HEK293T (cell line): Measurements from ENCODE around the gene BCL2L2.
A peak's percentile ranks its signal among the peaks of the same experiment; 100 is the strongest.

Experiments used
- CTCF ChIA-PET: fragments of 350-600 bp; formaldehyde crosslinking; extraction: SDS; loops from one replicate; lab custom pipeline; 2021; ENCODE audit warnings: antibody characterized with exemption, inconsistent platforms; lab: Yijun Ruan, JAX
- POLR2A ChIA-PET: fragments of 350-600 bp; formaldehyde crosslinking; extraction: SDS; loops from one replicate; lab custom pipeline; 2020; ENCODE audit warnings: antibody characterized with exemption, inconsistent platforms; lab: Yijun Ruan, JAX
- DNase-seq: peaks from one replicate; pipeline ENCODE4 v3.0.0; 2012; ENCODE audit warnings: mixed read lengths; ENCODE audit errors: extremely low spot score
- ARNT ChIP-seq: fragments of 450-650 bp; IDR thresholded peaks from 2 replicates; pipeline ENCODE4 v1.6.1; 2017; ENCODE audit warnings: mild to moderate bottlenecking
- BHLHE40 ChIP-seq: fragments of 450-650 bp; IDR thresholded peaks from 2 replicates; pipeline ENCODE4 v1.6.1; 2016; ENCODE audit warnings: mild to moderate bottlenecking, moderate library complexity, borderline replicate concordance
- CTBP1 ChIP-seq: fragments of 450-650 bp; IDR thresholded peaks from 2 replicates; pipeline ENCODE4 v1.6.1; 2016; ENCODE audit warnings: borderline replicate concordance
- ELF4 ChIP-seq: fragments of 450-650 bp; IDR thresholded peaks from 2 replicates; pipeline ENCODE4 v1.6.1; 2017; ENCODE audit warnings: antibody characterized with exemption
- FOXA1 ChIP-seq: fragments of 450-650 bp; IDR thresholded peaks from 2 replicates; pipeline ENCODE4 v1.6.1; 2016; ENCODE audit warnings: mild to moderate bottlenecking
- FOXK2 ChIP-seq: fragments of 450-650 bp; IDR thresholded peaks from 2 replicates; pipeline ENCODE4 v1.6.1; 2016; ENCODE audit warnings: mild to moderate bottlenecking
- FOXM1 ChIP-seq: fragments of 450-650 bp; IDR thresholded peaks from 2 replicates; pipeline ENCODE4 v1.6.1; 2017; ENCODE audit warnings: mild to moderate bottlenecking, borderline replicate concordance
- HDGF ChIP-seq: fragments of 450-650 bp; IDR thresholded peaks from 2 replicates; pipeline ENCODE4 v1.6.1; 2017; ENCODE audit warnings: antibody characterized with exemption, borderline replicate concordance
- L3MBTL2 ChIP-seq: fragments of 450-650 bp; conservative IDR thresholded peaks from 2 replicates; pipeline ENCODE4 v1.6.1; 2016; ENCODE audit warnings: mild to moderate bottlenecking
- LEF1 ChIP-seq: fragments of 450-650 bp; IDR thresholded peaks from 2 replicates; pipeline ENCODE4 v1.6.1; 2017; ENCODE audit warnings: mild to moderate bottlenecking, borderline replicate concordance
- NFRKB ChIP-seq: fragments of 450-650 bp; IDR thresholded peaks from 2 replicates; pipeline ENCODE4 v1.6.1; 2016; ENCODE audit warnings: mild to moderate bottlenecking, moderate library complexity
- SP1 ChIP-seq: fragments of 450-650 bp; IDR thresholded peaks from 2 replicates; pipeline ENCODE4 v1.6.1; 2017
- SUZ12 ChIP-seq: fragments of 450-650 bp; IDR thresholded peaks from 2 replicates; pipeline ENCODE4 v1.6.1; 2016; ENCODE audit warnings: mild to moderate bottlenecking
- TARDBP ChIP-seq: fragments of 450-650 bp; IDR thresholded peaks from 2 replicates; pipeline ENCODE4 v1.6.1; 2016
- ZNF384 ChIP-seq: fragments of 450-650 bp; IDR thresholded peaks from 2 replicates; pipeline ENCODE4 v1.6.1; 2016
- TF ChIP-seq, protein P1 (sequence below): fragments of 450-650 bp; IDR thresholded peaks from 2 replicates; pipeline ENCODE4 v1.6.1; 2016

BCL2L2 gene

DNA sequence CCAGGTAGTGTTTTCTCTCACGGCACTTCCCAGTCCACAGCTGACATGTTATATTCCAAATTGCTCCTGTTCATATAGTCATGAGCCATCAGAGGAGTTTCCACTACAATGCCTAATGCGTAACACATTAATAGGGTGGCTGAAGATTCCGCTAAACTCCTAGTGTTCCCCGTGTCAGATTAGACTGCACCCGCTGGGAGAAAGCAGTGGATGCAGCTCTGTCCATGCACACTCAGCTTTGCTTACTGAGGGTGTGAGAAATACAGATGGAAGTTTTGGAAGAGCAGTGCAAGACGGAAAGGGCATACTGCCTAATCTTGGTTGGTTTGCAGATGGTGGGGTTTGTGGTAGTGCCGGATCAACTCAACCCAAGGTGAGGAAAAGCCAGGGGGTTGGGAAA lies 9.5 kb upstream of the BCL2L2 start:
- TF ChIP-seq SP1 (no peak), SUZ12 (no peak), ARNT (no peak), LEF1 (no peak), BHLHE40 (no peak), NFRKB (no peak), HDGF (no peak), ZNF384 (no peak), FOXA1 (no peak), L3MBTL2 (no peak), ELF4 (no peak), FOXK2 (no peak), FOXM1 (no peak), CTBP1 (no peak), TARDBP (no peak)
- TF ChIP-seq, protein P1, sequence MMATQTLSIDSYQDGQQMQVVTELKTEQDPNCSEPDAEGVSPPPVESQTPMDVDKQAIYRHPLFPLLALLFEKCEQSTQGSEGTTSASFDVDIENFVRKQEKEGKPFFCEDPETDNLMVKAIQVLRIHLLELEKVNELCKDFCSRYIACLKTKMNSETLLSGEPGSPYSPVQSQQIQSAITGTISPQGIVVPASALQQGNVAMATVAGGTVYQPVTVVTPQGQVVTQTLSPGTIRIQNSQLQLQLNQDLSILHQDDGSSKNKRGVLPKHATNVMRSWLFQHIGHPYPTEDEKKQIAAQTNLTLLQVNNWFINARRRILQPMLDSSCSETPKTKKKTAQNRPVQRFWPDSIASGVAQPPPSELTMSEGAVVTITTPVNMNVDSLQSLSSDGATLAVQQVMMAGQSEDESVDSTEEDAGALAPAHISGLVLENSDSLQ = no peak
- ChIA-PET CTCF (no interaction called here), POLR2A (interaction anchor here (0.6 to 3.2 kb wide), 4 partner anchors 11 to 263 kb away, joined by 3 to 16 read pairs (median 4); partner anchors contain the start of genes ACIN1, C14orf119, HOMEZ and PABPN1)
- no peak for DNase-seq

DNA sequence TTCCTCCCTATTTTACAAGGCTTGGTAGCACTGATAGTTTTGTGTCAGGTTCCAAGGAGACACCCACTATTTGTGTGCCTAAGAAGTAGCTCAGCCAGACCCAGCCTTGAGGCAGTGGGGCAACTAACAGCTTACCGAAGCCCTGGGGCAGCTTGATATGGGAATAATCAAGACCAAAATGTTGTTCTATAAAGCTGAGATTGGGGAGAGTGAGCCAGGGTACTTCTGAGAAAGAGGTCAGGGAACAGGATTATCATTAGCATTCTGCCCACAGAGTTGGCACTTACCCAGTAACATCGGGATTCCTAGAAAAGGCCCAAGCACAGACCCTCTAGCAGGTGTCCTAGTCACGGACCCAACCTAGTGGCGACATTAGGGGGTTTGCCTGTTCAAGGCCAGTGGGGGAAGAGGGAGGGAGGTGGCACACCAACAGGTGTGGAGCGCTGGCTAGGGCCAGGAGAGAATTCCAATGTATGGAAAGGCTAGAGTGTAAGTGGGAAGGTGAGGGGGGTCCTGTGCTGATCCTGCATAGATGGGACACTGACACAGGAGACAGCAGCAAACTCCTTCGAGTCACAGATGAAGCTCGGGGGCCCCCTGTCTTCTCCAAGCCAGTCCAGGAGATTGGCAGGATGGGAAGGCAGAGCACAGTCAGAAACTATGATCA lies 8.9 kb upstream of the BCL2L2 start:
- no peak for DNase-seq
- CTCF ChIA-PET = interaction anchor here (0.8 to 1.3 kb wide), 2 partner anchors 11 to 177 kb away, joined by 3 read pairs; no protein-coding TSS in a partner anchor
- POLR2A ChIA-PET = interaction anchor here (1.0 to 3.2 kb wide), 4 partner anchors 10 to 24 kb away, joined by 3 to 16 read pairs (median 4); partner anchors contain the start of genes HOMEZ and PABPN1
- TF ChIP-seq NFRKB (no peak), ZNF384 (no peak), CTBP1 (no peak), FOXA1 (no peak), L3MBTL2 (no peak)

GRCh38 chr14:23299211-23299957 lies 7.2 kb upstream of the BCL2L2 start:
- CTCF ChIA-PET = no interaction called here
- no peak for DNase-seq
- TF ChIP-seq FOXA1 (no peak), ZNF384 (peak; percentile 84)
- POLR2A ChIA-PET = interaction anchor here (9.6 kb wide), 1 partner anchor 21 kb away, joined by 256 read pairs; the partner anchor contains the start of gene PABPN1

GRCh38 chr14:23299986-23300686 lies 6.5 kb upstream of the BCL2L2 start:
- ChIA-PET POLR2A (interaction anchor here (1.1 to 9.6 kb wide), 7 partner anchors 9 to 293 kb away, joined by 3 to 256 read pairs (median 18); partner anchors contain the start of genes ACIN1, C14orf119, HOMEZ and PABPN1), CTCF (interaction anchor here (0.6 to 1.5 kb wide), 7 partner anchors 11 to 231 kb away, joined by 3 to 5 read pairs (median 4); partner anchors contain the start of gene PABPN1)
- DNase-seq = no peak

DNA sequence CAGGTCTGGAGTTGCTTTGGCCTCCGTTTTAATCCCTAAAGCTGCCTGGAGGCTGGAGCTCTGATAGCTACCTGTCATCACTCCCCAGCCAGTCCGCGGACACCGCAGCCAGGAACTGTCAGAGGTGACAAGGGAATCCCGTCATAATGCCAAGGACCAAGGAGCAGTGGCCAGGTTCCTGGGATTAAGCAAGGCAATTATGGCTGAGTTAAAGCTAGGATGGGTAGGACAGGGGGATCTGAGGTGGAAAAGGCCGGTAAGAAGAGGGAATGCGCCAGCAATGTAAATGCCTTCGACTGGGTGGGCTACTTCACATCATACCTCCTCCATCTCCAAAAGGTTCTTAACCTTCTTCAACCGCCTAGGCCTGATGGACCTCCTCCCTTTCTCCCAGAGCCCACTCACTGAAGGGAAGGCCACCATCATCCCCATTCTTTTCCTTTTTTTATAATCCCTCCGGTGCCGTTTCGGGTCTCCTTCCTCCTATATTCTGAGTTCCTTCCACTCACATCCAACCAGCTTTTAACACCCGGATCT lies 5.9 kb upstream of the BCL2L2 start:
- POLR2A ChIA-PET = interaction anchor here (1.1 to 9.6 kb wide), 8 partner anchors 10 to 813 kb away, joined by 3 to 256 read pairs (median 10); partner anchors contain the start of genes ACIN1, C14orf119, DCAF11 and HOMEZ
- DNase-seq = no peak
- CTCF ChIA-PET = interaction anchor here (0.6 to 1.5 kb wide), 10 partner anchors 11 to 1495 kb away, joined by 3 to 5 read pairs (median 4); partner anchors contain the start of genes HOMEZ and PABPN1
- TF ChIP-seq SP1 = no peak
- TF ChIP-seq HDGF = no peak

More at GRCh38 chr14:23299986-23300686, 6.5 kb upstream of the BCL2L2 start:
- TF ChIP-seq ZNF384 (no peak), FOXA1 (no peak), ELF4 (no peak), FOXK2 (no peak), ARNT (no peak), NFRKB (no peak), HDGF (no peak), TARDBP (no peak), CTBP1 (no peak), SP1 (no peak), L3MBTL2 (no peak), SUZ12 (no peak), BHLHE40 (no peak)

DNA sequence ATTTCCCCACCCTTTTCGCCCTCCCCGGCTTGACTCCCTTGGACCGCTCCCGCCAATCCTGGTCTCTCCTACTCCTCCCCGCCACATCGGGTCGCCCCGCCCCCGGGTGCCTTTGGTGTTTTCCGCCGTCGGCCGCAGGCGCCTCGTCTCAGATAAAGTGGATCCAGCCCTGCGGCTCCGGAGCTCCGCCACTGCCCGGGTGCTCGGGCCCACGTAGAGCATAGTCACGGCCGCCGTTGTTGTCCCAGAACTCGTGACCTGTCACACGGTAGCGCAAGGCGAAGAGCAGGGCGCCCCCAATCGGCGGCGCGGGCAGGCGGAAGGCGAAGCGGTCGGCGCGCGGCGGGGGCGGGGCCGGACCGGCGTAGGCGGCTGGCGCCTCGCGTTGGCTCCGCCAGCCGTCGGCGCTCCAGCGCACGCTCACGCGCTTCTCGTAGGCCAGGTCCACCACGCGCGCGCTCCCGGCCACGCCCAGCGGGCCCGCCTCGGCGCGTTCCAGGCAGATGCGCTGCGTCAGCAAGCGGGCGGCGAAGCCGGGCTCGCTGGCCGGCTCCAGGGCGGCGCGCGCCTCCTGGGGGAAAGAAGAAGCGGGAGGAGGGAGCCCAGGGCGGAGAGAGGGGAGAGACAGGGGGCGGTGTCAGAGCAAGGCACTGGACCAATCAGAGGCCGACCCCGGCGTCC lies 5.2 kb upstream of the BCL2L2 start:
- POLR2A ChIA-PET = interaction anchor here (0.7 to 9.6 kb wide), 15 partner anchors 10 to 813 kb away, joined by 3 to 256 read pairs (median 8); partner anchors contain the start of genes ACIN1, C14orf119, DCAF11 and HOMEZ
- TF ChIP-seq LEF1 (0 out of 2 replicates have a peak, but pooled peaks have one; percentile 73), ARNT (peak; percentile 58), CTBP1 (no peak), L3MBTL2 (peak; percentile 69)

More for the DNA sequence above, 5.2 kb upstream of the BCL2L2 start:
- CTCF ChIA-PET = interaction anchor here (0.6 to 1.5 kb wide), 7 partner anchors 12 to 1495 kb away, joined by 3 to 5 read pairs (median 4); partner anchors contain the start of gene HOMEZ
- DNase-seq = peak; percentile 93
